Left renal cortex interstitium (tissue), 4 donors: ENCODE measurements around the gene CCNC. TPM values are rescaled to one million over a fixed set of nuclear protein-coding genes. Genes with fewer than 3 reads are reported as not detected.
"Not testable (repeated sequence)": the region's sequence is repeated elsewhere in the genome, so short reads cannot be mapped to it uniquely, and the experiment has no call there.

ENCODE experiments used
- DNase-seq, 4 donors: peaks; one replicate each; pipeline ENCODE4 v3.0.0-alpha.2; 2013; ENCODE audit warnings: low read depth in 4 of 4, low spot score in 2 of 4, missing footprints in 1 of 4
- polyA plus RNA-seq, 4 donors: library from polyadenylated mRNA; unstranded; fragments of 120-200 nt; gene quantifications; one replicate each; pipeline ENCODE4 v1.2.1, GENCODE V29; 2013; ENCODE audit not compliant: insufficient read length in 4 of 4

CCNC gene
- polyA plus RNA-seq, 4 donors: 70.8 to 107 (median 82.0) TPM

DNA sequence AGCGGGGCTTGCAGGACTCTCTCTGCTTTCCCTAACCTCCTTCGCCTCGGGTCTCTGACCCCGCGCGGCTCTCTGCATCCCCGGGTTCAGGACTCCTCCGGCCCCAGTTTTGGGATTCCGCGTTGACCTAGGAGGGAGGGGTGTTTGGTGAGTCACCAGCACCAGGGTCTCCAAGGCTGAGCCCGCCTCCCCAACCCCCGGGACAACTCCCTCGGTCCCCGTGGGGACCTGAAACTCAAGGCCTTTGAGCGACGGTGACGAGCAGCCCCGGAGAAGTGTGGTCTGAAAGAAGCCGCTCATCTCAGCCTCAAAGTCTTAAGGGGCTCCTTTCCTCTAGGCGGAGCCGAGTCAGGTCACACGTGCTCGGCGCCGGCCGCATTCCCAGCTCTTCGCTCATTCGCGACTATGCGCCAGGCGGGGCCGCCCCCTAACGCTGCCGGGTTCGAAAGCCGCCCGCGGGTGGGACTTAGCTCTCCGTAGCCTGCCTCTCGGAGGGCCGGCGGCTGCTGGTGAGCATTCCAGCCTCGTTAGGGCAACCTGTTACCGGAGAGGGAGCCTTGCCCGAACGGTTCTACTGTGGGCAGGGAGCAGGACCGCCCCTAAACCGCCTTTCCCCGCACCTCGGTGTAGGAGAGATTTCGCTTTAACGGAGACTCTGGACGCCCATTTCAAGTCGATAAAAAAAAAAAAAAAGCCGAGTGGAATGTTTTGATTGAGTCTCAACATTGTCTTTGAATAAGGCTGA lies 35.1 kb upstream of the CCNC start:
- no peak for DNase-seq

- no peak for DNase-seq
Observed at GRCh38 chr6:99602520-99603420, 34.3 kb upstream of the CCNC start.

GRCh38 chr6:99594696-99595095 lies 26.2 kb upstream of the CCNC start:
- not testable (repeated sequence) for DNase-seq

DNA sequence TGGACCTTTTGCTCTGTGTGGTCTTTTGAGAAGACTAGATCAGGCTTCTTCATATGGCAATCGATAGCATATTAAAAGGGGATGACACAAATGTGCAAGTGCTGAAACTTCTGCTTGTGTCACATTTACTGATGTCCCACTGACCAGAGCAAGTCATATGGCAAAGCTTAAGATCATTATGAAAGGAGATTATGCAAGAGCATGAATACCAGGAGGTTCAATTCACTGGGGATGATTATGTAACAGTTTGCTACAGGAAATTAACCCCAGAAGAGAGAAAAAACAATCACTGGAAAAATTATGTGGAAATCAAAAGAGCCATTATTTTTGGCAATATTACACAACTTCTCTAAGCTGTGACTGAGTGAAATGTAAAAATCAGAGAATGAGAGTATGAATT lies 24.4 kb upstream of the CCNC start:
- no peak for DNase-seq

DNA sequence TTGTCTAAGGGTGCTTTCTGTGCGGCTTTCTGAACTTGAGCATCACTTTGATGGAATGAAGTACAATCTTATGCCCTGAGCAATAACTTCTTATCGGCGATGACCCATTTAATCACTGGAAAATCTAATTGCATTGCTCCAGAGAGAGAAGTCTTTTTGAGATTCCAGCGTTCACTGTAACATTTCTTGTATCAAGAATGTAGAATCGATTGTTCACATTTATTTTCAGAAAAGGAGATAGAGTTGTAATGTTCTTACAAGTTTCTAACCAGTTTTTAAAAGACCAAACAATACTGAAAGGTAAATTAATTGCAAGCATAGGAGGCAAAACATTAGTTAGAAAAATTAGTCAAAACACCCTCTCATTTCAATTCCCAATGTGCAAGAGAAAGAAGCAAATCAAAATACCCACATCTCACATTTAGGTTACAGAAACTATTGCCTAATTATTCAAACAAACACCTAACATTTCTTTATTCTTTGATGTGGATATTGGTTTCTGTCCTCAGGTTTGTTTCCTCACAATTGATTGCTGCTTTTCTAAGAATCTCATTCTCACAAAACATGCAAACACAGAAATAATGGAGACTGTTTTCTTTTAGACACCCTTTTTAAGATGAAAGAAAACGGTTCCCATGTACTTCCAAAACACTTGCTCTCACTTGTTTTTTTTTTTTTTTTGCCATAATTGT lies 23.4 kb upstream of the CCNC start:
- no peak for DNase-seq

DNA sequence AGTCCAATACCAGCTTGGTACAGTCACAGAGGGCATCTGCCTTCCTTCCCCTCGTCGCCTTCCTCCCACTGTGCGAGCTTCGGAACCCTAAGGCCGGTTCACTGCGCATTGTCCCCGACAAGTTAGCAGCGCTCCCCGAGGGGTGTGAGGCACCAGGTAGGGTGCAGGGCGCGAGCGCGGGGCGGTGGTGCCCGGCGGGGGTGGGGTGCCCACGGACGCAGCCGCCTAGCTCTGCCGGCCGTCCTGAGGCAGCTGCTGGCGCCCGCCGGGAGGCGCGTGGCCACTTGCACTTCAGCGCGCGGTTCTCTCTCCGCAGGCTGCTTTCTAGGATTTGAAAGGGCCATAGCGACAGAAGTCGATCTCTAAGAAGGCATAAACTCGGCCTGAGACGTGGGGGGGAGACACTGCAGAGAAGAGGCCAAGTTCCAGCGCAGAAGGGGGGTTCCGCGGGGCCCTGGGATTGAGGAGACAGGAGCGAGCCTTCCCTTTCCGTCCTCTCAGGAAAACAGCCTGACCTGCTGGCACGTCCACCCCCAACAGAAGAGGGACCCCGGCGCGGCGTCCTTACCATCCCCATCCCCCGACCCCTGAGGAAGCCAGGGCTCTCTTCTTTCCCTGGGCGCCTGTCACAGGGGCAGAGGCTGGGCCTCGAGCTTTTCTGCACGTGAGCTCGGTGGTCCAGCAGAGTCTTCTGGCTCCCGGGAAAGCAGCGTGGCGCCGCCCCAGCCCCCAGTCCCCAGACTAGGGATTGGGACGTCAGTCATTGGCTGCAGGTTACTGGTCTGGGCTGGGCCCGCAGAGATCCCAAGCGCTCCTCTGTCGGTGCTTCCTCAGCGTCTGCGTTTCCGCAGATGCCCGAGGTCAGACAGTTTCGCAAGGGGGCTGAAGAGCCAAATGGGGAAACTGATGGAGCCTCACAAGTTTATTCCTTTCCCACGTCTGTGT lies 22.5 kb upstream of the CCNC start:
- no peak for DNase-seq

DNA sequence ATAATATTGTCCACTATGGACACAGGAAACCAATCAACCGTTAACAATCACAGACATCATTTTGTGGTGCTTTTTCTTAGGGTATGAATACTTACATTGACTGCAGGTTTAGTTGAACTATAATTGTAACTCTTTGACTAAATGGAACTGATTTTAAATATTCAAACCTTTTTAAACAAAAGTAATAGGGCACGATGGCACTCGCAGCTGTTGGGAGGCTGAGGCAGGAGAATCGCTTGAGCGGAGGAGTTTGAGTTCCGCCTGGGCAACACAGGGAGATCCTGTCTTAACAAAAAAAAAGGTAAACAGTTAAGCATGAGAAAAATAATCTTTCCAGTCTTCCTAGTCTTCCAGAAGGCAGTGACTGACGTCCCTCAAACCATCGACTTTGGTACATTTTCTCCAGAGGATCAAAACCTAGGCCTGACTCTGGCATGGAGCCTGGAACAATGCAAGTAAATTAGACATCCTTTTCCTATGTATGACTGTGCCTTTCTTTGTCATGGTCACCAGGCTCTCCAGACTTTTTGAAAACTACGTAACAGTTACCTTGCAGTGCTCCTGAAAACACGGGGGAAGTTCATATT lies 21.5 kb upstream of the CCNC start:
- DNase-seq: no peak

GRCh38 chr6:99589290-99589672 lies 20.8 kb upstream of the CCNC start:
- DNase-seq: no peak

GRCh38 chr6:99588618-99589289 lies 20.3 kb upstream of the CCNC start:
- peak in 1 of 4 donors; percentile 65 for DNase-seq

GRCh38 chr6:99587792-99588191 lies 19.3 kb upstream of the CCNC start:
- no peak for DNase-seq

DNA sequence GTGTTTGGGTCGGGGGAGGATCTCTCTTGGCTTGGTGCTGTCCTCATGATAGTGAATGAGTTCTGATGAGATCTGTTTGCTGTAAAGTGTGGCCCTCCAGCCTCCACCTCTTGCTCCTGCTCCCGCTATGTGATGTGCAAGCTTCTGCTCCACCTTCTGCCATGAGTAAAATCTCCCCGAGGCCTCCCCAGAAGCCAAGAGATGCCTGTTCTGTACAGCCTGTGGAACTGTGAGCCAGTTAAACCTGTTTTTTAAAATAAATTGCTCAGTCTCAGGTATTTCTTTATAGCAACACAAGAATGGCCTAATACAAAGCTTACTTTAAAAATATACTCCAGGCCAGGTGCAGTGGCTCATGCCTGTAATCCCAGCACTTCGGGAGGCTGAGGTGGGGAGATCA lies 11.3 kb upstream of the CCNC start:
- no peak for DNase-seq

GRCh38 chr6:99575544-99576227 lies 7.2 kb upstream of the CCNC start:
- no peak for DNase-seq

GRCh38 chr6:99573980-99574617 lies 5.6 kb upstream of the CCNC start:
- DNase-seq: no peak

GRCh38 chr6:99563056-99563723 lies 5.3 kb downstream of the CCNC start:
- no peak for DNase-seq

GRCh38 chr6:99560668-99561067 lies 7.8 kb downstream of the CCNC start:
- no peak for DNase-seq

- no peak for DNase-seq
Observed at GRCh38 chr6:99559057-99559456, 9.4 kb downstream of the CCNC start.

GRCh38 chr6:99553888-99554287 lies 14.6 kb downstream of the CCNC start:
- no peak for DNase-seq
